HG03139 (cell line): Measurements from ENCODE around the gene CD99L2.

Experiments
- ATAC-seq: cut with Tn5 transposase; IDR thresholded peaks from one replicate; pipeline ENCODE4 v1.9.1; 2021; ENCODE audit not compliant: unreplicated experiment

The CD99L2 gene

GRCh38 chrX:150766351-150767044, 132.0 kb downstream of the CD99L2 start:
- ATAC-seq, result no peak

GRCh38 chrX:150765782-150766350, 132.6 kb downstream of the CD99L2 start:
- no peak for ATAC-seq

- no peak for ATAC-seq
Observed at GRCh38 chrX:150765237-150765636, 133.2 kb downstream of the CD99L2 start.

- ATAC-seq, result no peak
Observed at GRCh38 chrX:150763810-150764209, 134.7 kb downstream of the CD99L2 start.

- ATAC-seq, result no peak
Observed at GRCh38 chrX:150763303-150763797, 135.1 kb downstream of the CD99L2 start.

- ATAC-seq, result no peak
Observed at GRCh38 chrX:150762258-150763165, 136.0 kb downstream of the CD99L2 start.

- no peak for ATAC-seq
Observed at GRCh38 chrX:150761819-150762216, 136.7 kb downstream of the CD99L2 start.

- ATAC-seq, result no peak
Observed at GRCh38 chrX:150761176-150761818, 137.2 kb downstream of the CD99L2 start.

- ATAC-seq, result no peak
Observed at GRCh38 chrX:150759568-150760416, 138.7 kb downstream of the CD99L2 start.

- no peak for ATAC-seq
Observed at GRCh38 chrX:150757371-150757770, 141.1 kb downstream of the CD99L2 start.

- ATAC-seq, result no peak
Observed at GRCh38 chrX:150753968-150754367, 144.5 kb downstream of the CD99L2 start.

- no peak for ATAC-seq
Observed at GRCh38 chrX:150753357-150753756, 145.1 kb downstream of the CD99L2 start.

- ATAC-seq, result no peak
Observed at GRCh38 chrX:150752124-150752523, 146.3 kb downstream of the CD99L2 start.

- peak; percentile 56 for ATAC-seq
Observed at GRCh38 chrX:150736475-150736874, 162.0 kb downstream of the CD99L2 start.

GRCh38 chrX:150731795-150732194, 166.7 kb downstream of the CD99L2 start:
- no peak for ATAC-seq

GRCh38 chrX:150730719-150731118, 167.7 kb downstream of the CD99L2 start:
- ATAC-seq, result no peak

- no peak for ATAC-seq
Observed at GRCh38 chrX:150729956-150730355, 168.5 kb downstream of the CD99L2 start.

- no peak for ATAC-seq
Observed at GRCh38 chrX:150719621-150720020, 178.8 kb downstream of the CD99L2 start.
